ENCODE data around the gene EXOC7. TPM values are rescaled to one million over a fixed set of nuclear protein-coding genes. Genes with fewer than 3 reads are reported as not detected.
A peak's percentile ranks its signal among the peaks of the same experiment; 100 is the strongest.

Gene EXOC7
- total RNA-seq, 1 experiment from 2014 or later: 114 TPM

DNA sequence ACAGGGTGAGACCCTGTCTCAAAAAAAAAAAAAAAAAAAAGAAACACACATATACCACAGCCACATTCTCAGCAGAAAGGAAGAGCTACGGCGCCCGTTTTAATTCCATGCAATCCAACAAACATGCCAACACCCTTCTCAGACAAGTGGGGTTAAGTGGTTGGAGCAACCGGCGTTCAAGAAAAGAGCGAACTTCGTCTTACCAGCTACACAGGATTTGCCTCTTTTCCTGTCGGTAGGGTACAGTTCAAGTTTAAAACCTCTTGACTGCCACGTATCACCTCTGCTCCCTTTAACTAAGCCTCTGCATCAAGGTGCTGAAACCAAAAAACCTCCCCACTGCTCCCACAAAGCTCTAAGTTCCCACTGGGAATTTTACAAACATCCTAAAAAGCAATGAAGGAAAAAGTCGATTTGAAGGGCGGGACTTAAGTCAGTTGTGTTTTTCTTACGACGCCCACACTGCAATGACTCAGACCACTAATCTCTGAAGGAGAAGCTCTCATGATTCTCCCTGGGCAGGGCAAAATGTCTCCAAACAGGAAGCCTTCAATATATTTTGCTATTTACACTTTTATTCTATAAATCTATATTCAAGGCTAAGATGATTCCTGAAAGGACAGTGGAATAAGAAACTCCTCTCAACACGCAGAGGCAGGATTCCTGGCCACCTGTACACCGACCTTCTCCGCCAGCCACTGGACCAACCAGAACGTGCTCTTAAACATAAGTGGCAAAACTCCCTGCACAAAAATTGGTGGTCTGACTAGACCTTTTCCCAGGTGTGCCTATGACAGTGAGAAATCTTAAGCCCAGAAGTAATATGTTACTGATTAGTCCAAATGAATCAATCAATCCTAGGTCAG is 50.1 kb downstream of the EXOC7 start:
- peak; percentile 79; the same call in 1 of the 2 replicates for TF ChIP-seq FOSL1 (IDR thresholded peaks at IDR 0.05; ENCODE audit: low read depth)
- peak; percentile 68 for TF ChIP-seq JUND (IDR thresholded peaks at IDR 0.05)
- no peak for TF ChIP-seq EZH2phosphoT487 (IDR thresholded peaks at IDR 0.05; ENCODE audit: borderline replicate concordance)
- TF ChIP-seq EGR1 (IDR thresholded peaks at IDR 0.05; ENCODE audit: low read depth): peak; percentile 96
- TF ChIP-seq, protein P1, sequence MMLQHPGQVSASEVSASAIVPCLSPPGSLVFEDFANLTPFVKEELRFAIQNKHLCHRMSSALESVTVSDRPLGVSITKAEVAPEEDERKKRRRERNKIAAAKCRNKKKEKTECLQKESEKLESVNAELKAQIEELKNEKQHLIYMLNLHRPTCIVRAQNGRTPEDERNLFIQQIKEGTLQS (IDR thresholded peaks at IDR 0.05): no peak
- peak; percentile 56; the same call in 1 of the 2 replicates for TF ChIP-seq SP1 (IDR thresholded peaks at IDR 0.05; ENCODE audit: low read depth)
- peak; percentile 16 for TF ChIP-seq YY1 (IDR thresholded peaks at IDR 0.05; ENCODE audit: extremely low read depth, insufficient replicate concordance, low read depth, low read length)
- peaks cover 59 to 66% of the 10 kb centered on the region in 2 experiments for H3K36me3 ChIP-seq (ENCODE audit: control insufficient read depth in 1 of 2, insufficient read depth in 2 of 2, low read length in 2 of 2)
- H2AFZ ChIP-seq (ENCODE audit: low read depth, low read length, poor library complexity, severe bottlenecking): no peak overlapping the region
- DNase-seq (ENCODE audit: low read depth, low spot score) (peak; percentile 80), ATAC-seq (peak; percentile 82)
- H4K20me1 ChIP-seq (ENCODE audit: insufficient read depth): no peaks in the 10 kb centered on the region
- peaks cover 40% of the 10 kb centered on the region in 2 experiments for H3K4me1 ChIP-seq (ENCODE audit: control insufficient read depth in 1 of 2, insufficient read depth in 2 of 2, low read length in 2 of 2)
- POLR2A ChIA-PET: interaction anchor here (0.5 to 2.0 kb wide), 5 partner anchors 10 to 168 kb away, joined by 3 to 7 read pairs (median 3); no protein-coding TSS in a partner anchor
- H3K4me2 ChIP-seq (ENCODE audit: low read length): peak overlapping the region; percentile 63
- H3K27me3 ChIP-seq (ENCODE audit: insufficient read depth, low read length): no peaks in the 10 kb centered on the region
- RAD21 ChIA-PET (ENCODE audit: low non-redundant PET in 1 of 2, low total read pairs in 2 of 2, uncharacterized antibody in 2 of 2, unreplicated experiment in 2 of 2): no interaction called here
- CTCF ChIA-PET: interaction anchor here (0.8 to 2.0 kb wide), 3 partner anchors 19 to 226 kb away, joined by 3 to 6 read pairs (median 5); partner anchors contain the start of gene SRP68
- H3K9me2 ChIP-seq (ENCODE audit: insufficient read depth): no peaks in the 10 kb centered on the region
- peak overlapping the region; percentile 36 for H3K9ac ChIP-seq (ENCODE audit: low read length)
- intact Hi-C loops (cut with micrococcal nuclease): loop anchor here (1.0 kb wide), 1 partner anchor 19 kb away; the partner anchor contains the start of gene SRP68
- H3K9me3 ChIP-seq (ENCODE audit: control insufficient read depth in 1 of 2, insufficient read depth in 1 of 2, low read depth in 1 of 2, low read length in 2 of 2): no peaks in the 10 kb centered on the region
- TSS peak; percentile 10 for BruUV-seq (replicated peaks)
- H3K79me2 ChIP-seq (ENCODE audit: insufficient read depth, low read length): peaks cover 38% of the 10 kb centered on the region
- H3K27ac ChIP-seq (ENCODE audit: low read depth, low read length): peak overlapping the region; percentile 79
- peak overlapping the region; percentile 0 to 13; a peak in 2 of 4 replicates for H3K4me3 ChIP-seq (replicated peaks in 1 of 2; ENCODE audit: low read depth in 1 of 2, low read length in 2 of 2)

DNA sequence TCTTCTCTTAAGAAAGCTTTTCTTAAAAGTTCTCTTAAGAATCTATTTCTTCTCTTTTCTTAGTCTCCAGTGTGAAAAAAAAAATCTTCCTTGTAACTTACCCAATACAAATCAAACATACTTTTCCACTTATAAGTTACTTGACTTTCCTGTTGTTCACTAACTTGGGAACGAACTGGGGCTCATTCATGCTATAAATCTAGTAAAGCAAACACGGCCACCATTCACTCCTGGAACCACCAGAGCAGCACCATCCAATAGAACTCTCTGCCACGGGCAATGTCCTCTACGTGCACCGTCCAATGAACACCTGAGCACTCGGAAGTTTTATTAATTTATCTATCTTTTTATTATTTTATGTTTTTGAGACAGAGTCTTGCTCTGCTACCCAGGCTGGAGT is 52.0 kb downstream of the EXOC7 start:
- no peaks in the 10 kb centered on the region for H3K9me2 ChIP-seq (ENCODE audit: insufficient read depth)
- ChIA-PET POLR2A (no interaction called here), RAD21 (ENCODE audit: low non-redundant PET in 1 of 2, low total read pairs in 2 of 2, uncharacterized antibody in 2 of 2, unreplicated experiment in 2 of 2) (no interaction called here), CTCF (no interaction called here)
- H3K27me3 ChIP-seq (ENCODE audit: insufficient read depth, low read length): no peaks in the 10 kb centered on the region
- intact Hi-C loops (cut with micrococcal nuclease): no loop called here
- no peaks in the 10 kb centered on the region for H3K9me3 ChIP-seq (ENCODE audit: control insufficient read depth in 1 of 2, insufficient read depth in 1 of 2, low read depth in 1 of 2, low read length in 2 of 2)
- no peak overlapping the region for H3K27ac ChIP-seq (ENCODE audit: low read depth, low read length)
- BruUV-seq (replicated peaks): no TSS peak
- H3K4me1 ChIP-seq (ENCODE audit: control insufficient read depth in 1 of 2, insufficient read depth in 2 of 2, low read length in 2 of 2): peaks cover 40% of the 10 kb centered on the region in 2 experiments
- DNase-seq (ENCODE audit: low read depth, low spot score) (no peak), ATAC-seq (no peak)
- peaks cover 38% of the 10 kb centered on the region for H3K79me2 ChIP-seq (ENCODE audit: insufficient read depth, low read length)
- no peak overlapping the region for H2AFZ ChIP-seq (ENCODE audit: low read depth, low read length, poor library complexity, severe bottlenecking)
- TF ChIP-seq ZNF274 (IDR thresholded peaks at IDR 0.05; ENCODE audit: low read depth, low read length) (no peak), SRF (IDR thresholded peaks at IDR 0.05; ENCODE audit: low read depth) (no peak), FOSL1 (IDR thresholded peaks at IDR 0.05; ENCODE audit: low read depth) (no peak)
- TF ChIP-seq, protein P2, sequence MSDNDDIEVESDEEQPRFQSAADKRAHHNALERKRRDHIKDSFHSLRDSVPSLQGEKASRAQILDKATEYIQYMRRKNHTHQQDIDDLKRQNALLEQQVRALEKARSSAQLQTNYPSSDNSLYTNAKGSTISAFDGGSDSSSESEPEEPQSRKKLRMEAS (IDR thresholded peaks at IDR 0.05): no peak
- TF ChIP-seq, protein P3, sequence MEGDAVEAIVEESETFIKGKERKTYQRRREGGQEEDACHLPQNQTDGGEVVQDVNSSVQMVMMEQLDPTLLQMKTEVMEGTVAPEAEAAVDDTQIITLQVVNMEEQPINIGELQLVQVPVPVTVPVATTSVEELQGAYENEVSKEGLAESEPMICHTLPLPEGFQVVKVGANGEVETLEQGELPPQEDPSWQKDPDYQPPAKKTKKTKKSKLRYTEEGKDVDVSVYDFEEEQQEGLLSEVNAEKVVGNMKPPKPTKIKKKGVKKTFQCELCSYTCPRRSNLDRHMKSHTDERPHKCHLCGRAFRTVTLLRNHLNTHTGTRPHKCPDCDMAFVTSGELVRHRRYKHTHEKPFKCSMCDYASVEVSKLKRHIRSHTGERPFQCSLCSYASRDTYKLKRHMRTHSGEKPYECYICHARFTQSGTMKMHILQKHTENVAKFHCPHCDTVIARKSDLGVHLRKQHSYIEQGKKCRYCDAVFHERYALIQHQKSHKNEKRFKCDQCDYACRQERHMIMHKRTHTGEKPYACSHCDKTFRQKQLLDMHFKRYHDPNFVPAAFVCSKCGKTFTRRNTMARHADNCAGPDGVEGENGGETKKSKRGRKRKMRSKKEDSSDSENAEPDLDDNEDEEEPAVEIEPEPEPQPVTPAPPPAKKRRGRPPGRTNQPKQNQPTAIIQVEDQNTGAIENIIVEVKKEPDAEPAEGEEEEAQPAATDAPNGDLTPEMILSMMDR (IDR thresholded peaks at IDR 0.05 in 2 of 3, conservative IDR thresholded peaks at IDR 0.05 in 1 of 3; ENCODE audit: borderline replicate concordance in 1 of 3, insufficient read depth in 1 of 3, low read depth in 2 of 3, low read length in 2 of 3): no peak
- peak overlapping the region; percentile 9; the same call in 1 of the 2 replicates for H3K4me2 ChIP-seq (ENCODE audit: low read length)
- H3K4me3 ChIP-seq (replicated peaks in 1 of 2; ENCODE audit: low read depth in 1 of 2, low read length in 2 of 2): no peak overlapping the region
- peak overlapping the region; percentile 2; the same call in 1 of the 2 replicates for H3K9ac ChIP-seq (ENCODE audit: low read length)
- H3K36me3 ChIP-seq (ENCODE audit: control insufficient read depth in 1 of 2, insufficient read depth in 2 of 2, low read length in 2 of 2): peaks cover 53 to 62% of the 10 kb centered on the region in 2 experiments
- no peaks in the 10 kb centered on the region for H4K20me1 ChIP-seq (ENCODE audit: insufficient read depth)
